HG02571 (cell line): ENCODE results near the gene ATL1.
A peak's percentile ranks its signal among the peaks of the same experiment; 100 is the strongest.
"Not testable (repeated sequence)": the region's sequence is repeated elsewhere in the genome, so short reads cannot be mapped to it uniquely, and the experiment has no call there.

ENCODE experiments used
- ATAC-seq: cut with Tn5 transposase; IDR thresholded peaks from one replicate; pipeline ENCODE4 v1.9.1; 2021; ENCODE audit warnings: mild to moderate bottlenecking, moderate library complexity; ENCODE audit not compliant: unreplicated experiment

The ATL1 gene

GRCh38 chr14:50600849-50601248, 40.9 kb downstream of the ATL1 start:
- no peak for ATAC-seq

- no peak for ATAC-seq
Observed at GRCh38 chr14:50601394-50601793, 41.4 kb downstream of the ATL1 start.

- no peak for ATAC-seq
Observed at GRCh38 chr14:50602035-50602434, 42.1 kb downstream of the ATL1 start.

GRCh38 chr14:50603565-50603964, 43.6 kb downstream of the ATL1 start:
- no peak for ATAC-seq

GRCh38 chr14:50605766-50606165, 45.8 kb downstream of the ATL1 start:
- ATAC-seq: no peak

- no peak for ATAC-seq
Observed at GRCh38 chr14:50606468-50606867, 46.5 kb downstream of the ATL1 start.

- ATAC-seq: no peak
Observed at GRCh38 chr14:50607181-50607580, 47.2 kb downstream of the ATL1 start.

GRCh38 chr14:50607761-50608160, 47.8 kb downstream of the ATL1 start:
- ATAC-seq: no peak

GRCh38 chr14:50608302-50608851, 48.4 kb downstream of the ATL1 start:
- no peak for ATAC-seq

GRCh38 chr14:50610465-50610864, 50.5 kb downstream of the ATL1 start:
- no peak for ATAC-seq

GRCh38 chr14:50612806-50613205, 52.9 kb downstream of the ATL1 start:
- no peak for ATAC-seq

GRCh38 chr14:50615056-50615455, 55.1 kb downstream of the ATL1 start:
- no peak for ATAC-seq

- ATAC-seq: no peak
Observed at GRCh38 chr14:50615552-50615951, 55.6 kb downstream of the ATL1 start.

- ATAC-seq: no peak
Observed at GRCh38 chr14:50616275-50616674, 56.3 kb downstream of the ATL1 start.

- peak; percentile 61 for ATAC-seq
Observed at GRCh38 chr14:50619569-50620141, 59.7 kb downstream of the ATL1 start.

GRCh38 chr14:50620341-50620740, 60.4 kb downstream of the ATL1 start:
- no peak for ATAC-seq

GRCh38 chr14:50622978-50623377, 63.0 kb downstream of the ATL1 start:
- no peak for ATAC-seq

- ATAC-seq: no peak
Observed at GRCh38 chr14:50624447-50624846, 64.5 kb downstream of the ATL1 start.

- not testable (repeated sequence) for ATAC-seq
Observed at GRCh38 chr14:50624947-50625346, 65.0 kb downstream of the ATL1 start.

GRCh38 chr14:50631408-50631821, 71.5 kb downstream of the ATL1 start:
- no peak for ATAC-seq

- ATAC-seq: no peak
Observed at GRCh38 chr14:50633954-50634353, 74.0 kb downstream of the ATL1 start.

- no peak for ATAC-seq
Observed at GRCh38 chr14:50635141-50635540, 75.2 kb downstream of the ATL1 start.

GRCh38 chr14:50647282-50647681, 87.3 kb downstream of the ATL1 start:
- peak; percentile 89 for ATAC-seq
